HL-60 (cell line): Measurements from ENCODE around the gene GORASP2.

ENCODE experiments used
- GABPA ChIP-seq: IDR thresholded peaks from 2 replicates; pipeline ENCODE4 v1.6.1; 2012; ENCODE audit warnings: low read depth
- TF ChIP-seq, protein P1 (sequence below): IDR thresholded peaks from one replicate; pipeline ENCODE4 v1.5.1; 2011; ENCODE audit warnings: low read length, control low read depth, inconsistent platforms; ENCODE audit not compliant: insufficient read depth

GRCh38 chr2:170922634-170923494 is 6.2 kb upstream of the GORASP2 start:
- no peak for TF ChIP-seq GABPA
- TF ChIP-seq, protein P1, sequence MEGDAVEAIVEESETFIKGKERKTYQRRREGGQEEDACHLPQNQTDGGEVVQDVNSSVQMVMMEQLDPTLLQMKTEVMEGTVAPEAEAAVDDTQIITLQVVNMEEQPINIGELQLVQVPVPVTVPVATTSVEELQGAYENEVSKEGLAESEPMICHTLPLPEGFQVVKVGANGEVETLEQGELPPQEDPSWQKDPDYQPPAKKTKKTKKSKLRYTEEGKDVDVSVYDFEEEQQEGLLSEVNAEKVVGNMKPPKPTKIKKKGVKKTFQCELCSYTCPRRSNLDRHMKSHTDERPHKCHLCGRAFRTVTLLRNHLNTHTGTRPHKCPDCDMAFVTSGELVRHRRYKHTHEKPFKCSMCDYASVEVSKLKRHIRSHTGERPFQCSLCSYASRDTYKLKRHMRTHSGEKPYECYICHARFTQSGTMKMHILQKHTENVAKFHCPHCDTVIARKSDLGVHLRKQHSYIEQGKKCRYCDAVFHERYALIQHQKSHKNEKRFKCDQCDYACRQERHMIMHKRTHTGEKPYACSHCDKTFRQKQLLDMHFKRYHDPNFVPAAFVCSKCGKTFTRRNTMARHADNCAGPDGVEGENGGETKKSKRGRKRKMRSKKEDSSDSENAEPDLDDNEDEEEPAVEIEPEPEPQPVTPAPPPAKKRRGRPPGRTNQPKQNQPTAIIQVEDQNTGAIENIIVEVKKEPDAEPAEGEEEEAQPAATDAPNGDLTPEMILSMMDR: no peak
